ENCODE measurements around the gene CCDC85B.

Gene CCDC85B

DNA sequence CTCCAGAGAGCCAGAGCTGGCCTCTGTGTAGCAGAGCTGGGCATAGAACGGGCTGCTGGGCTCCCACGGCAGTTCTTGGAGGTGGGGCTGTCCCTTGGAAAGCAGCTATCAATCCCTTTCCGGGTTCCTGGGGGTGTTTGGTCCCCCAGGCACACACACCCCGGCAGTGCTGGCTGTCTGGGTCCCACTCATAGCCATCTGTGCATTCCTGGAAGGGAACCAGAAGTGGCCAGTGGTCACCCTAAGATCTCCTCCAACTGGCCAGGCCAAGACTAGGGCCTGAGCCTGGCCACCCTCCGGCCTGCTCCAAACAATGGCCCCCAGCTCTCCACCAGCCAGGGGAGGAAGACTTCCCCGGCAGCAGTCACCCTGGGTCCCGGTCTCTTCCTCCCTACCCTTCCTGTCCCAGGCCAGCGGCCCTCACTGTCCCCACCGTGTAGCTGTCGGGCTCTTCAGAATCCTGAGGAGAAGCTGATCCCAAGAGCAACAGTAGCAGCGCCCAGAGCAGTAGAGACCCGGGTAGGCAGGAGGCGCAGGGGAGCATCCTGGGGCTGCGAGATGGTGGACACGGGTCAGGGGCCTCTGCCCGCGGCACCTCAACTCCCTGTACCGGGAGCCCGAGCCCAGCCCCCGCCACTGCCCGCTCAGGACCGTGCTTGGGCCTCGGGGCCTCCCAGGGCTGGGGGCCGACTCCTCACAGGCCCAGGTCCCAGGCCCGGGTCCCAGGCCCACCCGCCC is 18.5 kb upstream of the CCDC85B start:
- peaks cover 31% of the 10 kb centered on the region for H3K4me1 Mint-ChIP-seq
- H3K36me3 Mint-ChIP-seq: peaks cover 8% of the 10 kb centered on the region
- H3K27me3 Mint-ChIP-seq: peaks cover 7% of the 10 kb centered on the region
- no peak overlapping the region for H3K27ac Mint-ChIP-seq
- no peaks in the 10 kb centered on the region for H3K9me3 Mint-ChIP-seq
- ATAC-seq: no peak
- no peak overlapping the region for H3K4me3 Mint-ChIP-seq

DNA sequence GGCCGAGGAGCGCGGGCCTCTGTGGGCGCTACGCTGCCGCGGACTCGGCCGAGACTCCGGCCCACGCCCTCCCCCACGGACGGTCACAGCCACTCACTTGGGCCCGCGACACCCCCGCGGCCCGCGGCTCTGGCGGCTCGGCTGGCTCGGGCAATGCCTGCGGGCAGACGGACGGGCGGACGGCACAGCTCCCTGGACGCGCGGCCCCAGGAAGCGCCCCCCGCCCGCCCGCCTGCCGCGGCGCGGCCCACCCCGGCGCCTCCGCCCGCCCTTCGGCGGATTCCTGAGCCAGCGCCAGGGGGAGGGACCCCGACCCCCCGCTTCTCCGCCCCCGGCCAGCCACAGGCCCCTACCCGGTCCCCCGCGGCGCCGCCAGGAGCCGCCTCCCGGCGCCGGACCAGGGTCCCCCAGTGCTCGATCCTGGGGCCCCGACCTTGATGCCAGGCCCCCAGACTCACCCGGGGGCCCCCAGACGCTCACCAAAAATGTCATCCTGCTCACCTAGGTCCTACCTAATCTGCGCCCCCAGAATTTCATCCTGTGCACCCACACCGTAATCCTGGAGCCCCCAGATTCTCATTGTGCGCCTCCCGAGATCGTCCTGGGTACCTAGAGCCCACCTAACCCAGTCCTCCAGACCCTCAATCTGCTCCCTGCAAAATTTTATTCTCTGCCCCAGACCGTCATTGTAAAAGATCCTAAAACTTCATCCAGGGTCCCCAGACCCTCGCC is 17.7 kb upstream of the CCDC85B start, which contains the start of gene EFEMP2:
Gene EFEMP2, minus strand, starts transcription at position 215 of the 732 bp plus-strand sequence. CDS start 446 bp downstream, outside the sequence.
- H3K36me3 Mint-ChIP-seq: peaks cover under 1% of the 10 kb centered on the region
- no peaks in the 10 kb centered on the region for H3K9me3 Mint-ChIP-seq
- H3K4me1 Mint-ChIP-seq: peaks cover 26% of the 10 kb centered on the region
- peak; percentile 6 for ATAC-seq
- H3K27me3 Mint-ChIP-seq: peaks cover 7% of the 10 kb centered on the region
- peak within 1 kb of the TSS; percentile 84 for H3K27ac Mint-ChIP-seq
- peak within 1 kb of the TSS; percentile 83 for H3K4me3 Mint-ChIP-seq

DNA sequence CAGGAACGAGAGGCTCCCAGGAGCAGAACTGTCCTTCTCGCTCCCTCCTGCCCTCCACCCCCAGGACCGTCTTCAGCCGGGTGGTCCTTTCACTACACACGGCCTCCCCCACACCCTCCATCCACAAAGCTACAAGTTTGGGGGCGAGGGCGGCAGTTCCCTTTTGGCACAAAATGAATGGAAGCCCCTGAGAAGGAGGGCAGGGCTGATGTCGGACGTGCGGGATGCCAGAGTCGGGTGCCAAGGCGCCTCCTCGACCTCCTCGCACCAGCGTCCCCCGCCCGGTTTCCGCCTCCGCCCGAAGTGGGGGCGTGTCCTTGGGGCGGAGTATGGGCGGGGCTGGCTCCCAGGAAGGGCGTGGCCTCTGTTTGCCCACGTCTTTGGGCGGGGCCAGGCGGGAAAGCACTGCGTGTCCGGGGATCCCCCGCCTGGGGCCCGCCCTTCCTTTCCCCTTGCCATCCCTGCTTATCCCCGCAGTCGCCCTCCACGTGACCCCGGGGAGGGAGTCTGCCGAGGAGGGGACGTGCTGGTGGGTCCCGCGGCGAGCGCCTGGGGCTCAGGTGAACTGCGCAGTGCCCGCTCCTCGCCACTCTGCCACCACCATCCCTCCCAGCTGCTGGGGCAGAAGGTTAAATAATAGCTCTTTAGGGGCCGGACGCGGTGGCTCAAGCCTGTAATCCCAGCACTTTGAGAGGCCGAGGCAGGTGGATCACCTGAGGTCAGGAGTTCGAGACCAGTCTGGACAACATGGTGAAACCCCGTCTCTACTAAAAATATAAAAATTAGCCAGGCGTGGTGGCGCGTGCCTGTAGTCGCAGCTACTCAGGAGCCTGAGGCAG is 16.9 kb upstream of the CCDC85B start:
- Mint-ChIP-seq H3K4me1 (peaks cover 26% of the 10 kb centered on the region), H3K4me3 (peak overlapping the region; percentile 83), H3K36me3 (no peaks in the 10 kb centered on the region), H3K27ac (peak overlapping the region; percentile 84), H3K9me3 (no peaks in the 10 kb centered on the region), H3K27me3 (peaks cover 7% of the 10 kb centered on the region)
- ATAC-seq: peak; percentile 94

DNA sequence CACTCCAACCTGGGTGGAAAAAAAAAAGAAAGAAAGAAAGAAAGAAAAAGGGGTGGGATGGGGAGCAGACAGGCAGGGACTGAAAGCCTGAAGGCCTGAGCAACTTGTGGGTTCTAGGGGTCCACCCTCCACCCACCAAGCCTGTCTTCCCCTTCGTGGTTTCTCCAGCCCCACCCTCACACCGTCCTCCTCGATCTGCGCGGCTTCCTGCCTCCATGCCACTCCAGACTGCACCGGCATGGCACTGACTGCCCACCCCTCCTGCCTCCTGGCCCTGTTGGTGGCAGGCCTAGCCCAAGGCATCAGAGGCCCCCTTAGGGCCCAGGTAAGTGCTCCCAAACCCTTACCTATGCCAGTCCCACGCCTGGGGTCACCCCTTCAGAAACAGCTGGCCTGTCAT is 10.9 kb upstream of the CCDC85B start, which contains the start of gene CTSW:
Gene CTSW, plus strand, starts transcription at position 221 of the 400 bp plus-strand sequence. Its CDS starts 18 bp downstream, at position 239.
- Mint-ChIP-seq H3K27ac (peak within 1 kb of the TSS; percentile 31), H3K9me3 (no peaks in the 10 kb centered on the region), H3K27me3 (no peaks in the 10 kb centered on the region), H3K4me1 (peaks cover 16% of the 10 kb centered on the region), H3K4me3 (no peak within 1 kb of the TSS), H3K36me3 (peaks cover 18% of the 10 kb centered on the region)
- ATAC-seq: no peak

DNA sequence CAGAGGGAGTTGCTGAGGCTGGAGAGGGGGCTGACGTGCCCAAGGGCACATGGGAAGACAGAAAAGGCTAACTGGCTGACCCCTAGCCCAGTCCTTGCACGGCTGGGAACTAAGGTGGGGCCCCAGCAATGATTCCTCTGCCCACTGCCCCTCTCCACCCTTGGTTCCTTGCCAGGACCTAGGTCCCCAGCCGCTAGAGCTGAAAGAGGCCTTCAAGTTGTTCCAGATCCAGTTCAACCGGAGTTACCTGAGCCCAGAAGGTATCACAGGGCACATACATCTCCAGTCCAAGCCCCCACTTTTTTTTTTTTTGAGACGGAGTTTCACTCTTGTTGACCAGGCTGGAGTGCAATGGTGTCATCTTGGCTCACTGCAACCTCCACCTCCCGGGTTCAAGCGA is 10.4 kb upstream of the CCDC85B start:
- Mint-ChIP-seq H3K36me3 (peaks cover 23% of the 10 kb centered on the region), H3K4me3 (no peak overlapping the region), H3K4me1 (peaks cover 20% of the 10 kb centered on the region), H3K9me3 (no peaks in the 10 kb centered on the region), H3K27ac (no peak overlapping the region), H3K27me3 (no peaks in the 10 kb centered on the region)
- ATAC-seq: no peak

DNA sequence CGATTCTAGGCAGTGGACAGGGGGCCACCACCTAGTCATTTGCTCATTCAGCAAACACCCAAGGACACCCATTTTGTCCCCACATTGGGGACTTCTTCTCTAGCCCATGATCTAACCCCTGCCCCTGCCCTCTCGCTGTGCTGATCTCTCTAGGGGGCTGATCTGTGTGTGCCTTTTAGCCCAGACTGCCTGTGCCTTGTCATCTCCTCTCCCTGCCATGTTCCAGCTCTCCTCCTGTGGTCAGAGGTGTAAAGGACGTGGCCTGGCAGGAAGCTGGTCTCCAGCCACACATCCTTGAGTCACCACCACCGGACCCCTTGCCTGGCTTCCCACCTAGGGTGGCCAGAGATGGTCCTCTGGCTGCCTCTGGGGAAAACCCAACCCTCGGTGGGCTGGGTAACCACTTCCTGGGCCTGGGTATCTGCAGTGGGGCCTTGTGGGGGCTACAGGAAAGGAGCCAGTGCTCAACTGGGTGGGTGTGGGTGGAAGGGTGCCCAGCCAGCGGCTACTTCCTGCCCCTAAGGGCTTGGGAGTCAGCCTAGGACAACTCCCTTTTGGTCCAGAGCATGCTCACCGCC is 9.5 kb upstream of the CCDC85B start:
- Mint-ChIP-seq H3K36me3 (peaks cover 27% of the 10 kb centered on the region), H3K27ac (peak overlapping the region; percentile 31), H3K27me3 (no peaks in the 10 kb centered on the region), H3K4me1 (peaks cover 26% of the 10 kb centered on the region), H3K4me3 (no peak overlapping the region), H3K9me3 (no peaks in the 10 kb centered on the region)
- no peak for ATAC-seq

DNA sequence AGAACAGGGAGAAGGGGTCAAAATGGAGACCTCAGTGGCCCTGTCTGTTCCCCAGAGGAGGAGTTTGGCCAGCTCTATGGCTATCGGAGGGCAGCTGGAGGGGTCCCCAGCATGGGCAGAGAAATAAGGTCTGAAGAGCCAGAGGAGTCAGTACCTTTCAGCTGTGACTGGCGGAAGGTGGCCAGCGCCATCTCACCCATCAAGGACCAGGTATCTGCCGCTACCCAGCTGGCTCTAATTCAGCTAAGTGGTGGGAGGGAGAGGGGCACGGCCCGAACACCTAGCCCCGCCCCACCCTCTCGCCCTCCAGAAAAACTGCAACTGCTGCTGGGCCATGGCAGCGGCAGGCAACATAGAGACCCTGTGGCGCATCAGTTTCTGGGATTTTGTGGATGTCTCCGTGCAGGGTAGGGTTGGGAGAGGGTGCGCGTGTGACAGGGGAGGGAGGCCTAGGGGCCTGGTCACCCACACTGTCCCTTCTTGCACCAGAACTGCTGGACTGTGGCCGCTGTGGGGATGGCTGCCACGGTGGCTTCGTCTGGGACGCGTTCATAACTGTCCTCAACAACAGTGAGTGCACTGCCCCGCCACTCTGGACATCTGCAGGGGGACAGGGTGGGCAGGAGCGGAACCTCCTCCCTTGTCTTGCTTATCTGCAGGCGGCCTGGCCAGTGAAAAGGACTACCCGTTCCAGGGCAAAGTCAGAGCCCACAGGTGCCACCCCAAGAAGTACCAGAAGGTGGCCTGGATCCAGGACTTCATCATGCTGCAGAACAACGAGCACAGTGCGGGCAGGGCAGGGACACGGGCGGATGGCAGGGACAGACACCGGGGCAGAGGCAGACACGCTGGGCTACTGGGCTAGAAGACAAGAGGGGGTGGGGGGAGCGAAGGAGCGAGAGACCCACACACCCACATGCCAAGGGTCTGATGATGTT is 8.1 kb upstream of the CCDC85B start:
- Mint-ChIP-seq H3K36me3 (peaks cover 34% of the 10 kb centered on the region), H3K4me3 (no peak overlapping the region), H3K27ac (no peak overlapping the region), H3K9me3 (no peaks in the 10 kb centered on the region), H3K27me3 (no peaks in the 10 kb centered on the region), H3K4me1 (peaks cover 38% of the 10 kb centered on the region)
- no peak for ATAC-seq

DNA sequence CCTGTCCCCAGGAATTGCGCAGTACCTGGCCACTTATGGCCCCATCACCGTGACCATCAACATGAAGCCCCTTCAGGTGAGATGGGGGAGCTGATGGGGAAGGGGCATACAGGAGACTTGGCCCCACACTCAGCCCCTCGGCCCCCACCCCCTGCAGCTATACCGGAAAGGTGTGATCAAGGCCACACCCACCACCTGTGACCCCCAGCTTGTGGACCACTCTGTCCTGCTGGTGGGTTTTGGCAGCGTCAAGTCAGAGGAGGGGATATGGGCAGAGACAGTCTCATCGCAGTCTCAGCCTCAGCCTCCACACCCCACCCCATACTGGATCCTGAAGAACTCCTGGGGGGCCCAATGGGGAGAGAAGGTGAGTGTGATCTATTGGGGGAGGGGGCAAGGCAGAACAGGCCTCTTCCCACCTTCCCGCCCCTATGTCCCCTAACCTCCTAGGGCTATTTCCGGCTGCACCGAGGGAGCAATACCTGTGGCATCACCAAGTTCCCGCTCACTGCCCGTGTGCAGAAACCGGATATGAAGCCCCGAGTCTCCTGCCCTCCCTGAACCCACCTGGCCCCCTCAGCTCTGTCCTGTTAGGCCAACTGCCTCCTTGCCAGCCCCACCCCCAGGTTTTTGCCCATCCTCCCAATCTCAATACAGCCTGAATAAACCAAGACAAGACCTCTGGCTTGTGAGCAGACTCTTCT is 7.3 kb upstream of the CCDC85B start:
- no peak for ATAC-seq
- Mint-ChIP-seq H3K9me3 (no peaks in the 10 kb centered on the region), H3K36me3 (peaks cover 34% of the 10 kb centered on the region), H3K27ac (no peak overlapping the region), H3K4me3 (no peak overlapping the region), H3K27me3 (no peaks in the 10 kb centered on the region), H3K4me1 (peaks cover 46% of the 10 kb centered on the region)

DNA sequence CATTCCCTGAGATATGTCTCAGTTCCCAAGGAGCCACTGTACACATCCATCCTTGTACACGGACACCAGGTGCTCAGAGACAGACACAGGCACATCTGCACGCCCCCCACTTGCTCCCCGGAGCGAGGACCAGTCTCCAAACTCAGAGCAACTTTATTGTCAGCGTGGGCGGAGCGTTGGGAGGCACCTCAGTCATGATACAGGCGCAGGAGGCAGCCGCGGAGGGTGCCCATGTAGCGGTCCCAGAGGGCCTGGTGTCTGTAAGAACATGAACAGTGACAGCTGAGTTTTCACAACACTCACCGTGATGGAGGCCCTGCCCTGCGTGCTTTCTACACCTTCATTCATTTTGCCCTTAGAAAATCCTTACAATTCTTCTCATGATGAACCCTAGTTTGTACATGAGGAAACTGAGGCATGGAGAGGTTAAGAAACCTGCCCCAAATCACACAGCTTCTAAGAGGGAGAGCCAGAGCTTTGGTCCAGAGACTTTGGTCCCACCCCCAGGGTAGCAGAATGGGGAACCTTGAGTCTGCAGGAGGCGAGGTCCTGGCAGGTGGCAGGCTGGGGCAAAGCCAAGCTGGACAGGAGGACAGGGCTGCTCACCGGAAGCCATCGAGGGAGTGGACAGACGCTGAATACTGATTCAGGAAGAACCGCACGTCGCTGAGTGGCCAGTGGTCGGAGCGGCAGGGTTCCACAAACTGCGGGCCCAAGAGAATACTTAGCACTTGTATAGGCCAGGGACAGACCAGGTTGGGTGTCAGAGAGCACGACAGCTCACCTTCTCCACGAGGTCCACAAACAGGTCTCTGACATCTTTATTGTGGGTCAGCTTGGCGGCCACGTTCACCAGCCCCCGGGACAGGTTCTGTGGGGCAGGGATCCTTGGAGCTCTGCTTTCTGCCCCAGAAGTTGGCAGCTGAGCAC is 6.4 kb upstream of the CCDC85B start:
- Mint-ChIP-seq H3K27me3 (no peaks in the 10 kb centered on the region), H3K27ac (peak overlapping the region; percentile 28), H3K9me3 (no peaks in the 10 kb centered on the region), H3K4me1 (peaks cover 54% of the 10 kb centered on the region), H3K4me3 (no peak overlapping the region), H3K36me3 (peaks cover 34% of the 10 kb centered on the region)
- no peak for ATAC-seq

DNA sequence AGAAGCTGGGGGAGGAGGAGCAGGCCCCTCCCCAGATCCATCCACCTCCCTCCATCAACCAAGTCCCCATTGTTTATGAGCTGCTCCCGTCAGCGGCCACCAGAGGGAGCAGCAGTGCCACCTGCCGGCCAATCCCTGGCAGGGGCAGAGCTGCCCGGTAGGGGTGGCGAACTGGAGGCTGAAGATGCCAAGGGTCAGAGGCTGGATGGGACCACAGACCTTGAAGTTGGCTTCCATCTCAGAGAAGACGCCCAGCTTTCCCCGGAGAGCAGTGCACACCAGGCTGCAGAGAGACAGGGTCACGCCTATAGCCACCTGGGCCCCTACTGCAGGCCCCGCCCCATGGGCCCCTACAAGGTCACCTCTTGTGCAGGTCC is 5.8 kb upstream of the CCDC85B start:
- peaks cover 60% of the 10 kb centered on the region for H3K4me1 Mint-ChIP-seq
- H3K36me3 Mint-ChIP-seq: peaks cover 34% of the 10 kb centered on the region
- H3K4me3 Mint-ChIP-seq: no peak overlapping the region
- H3K27ac Mint-ChIP-seq: peak overlapping the region; percentile 28
- ATAC-seq: peak; percentile 67
- no peaks in the 10 kb centered on the region for H3K27me3 Mint-ChIP-seq
- no peaks in the 10 kb centered on the region for H3K9me3 Mint-ChIP-seq

DNA sequence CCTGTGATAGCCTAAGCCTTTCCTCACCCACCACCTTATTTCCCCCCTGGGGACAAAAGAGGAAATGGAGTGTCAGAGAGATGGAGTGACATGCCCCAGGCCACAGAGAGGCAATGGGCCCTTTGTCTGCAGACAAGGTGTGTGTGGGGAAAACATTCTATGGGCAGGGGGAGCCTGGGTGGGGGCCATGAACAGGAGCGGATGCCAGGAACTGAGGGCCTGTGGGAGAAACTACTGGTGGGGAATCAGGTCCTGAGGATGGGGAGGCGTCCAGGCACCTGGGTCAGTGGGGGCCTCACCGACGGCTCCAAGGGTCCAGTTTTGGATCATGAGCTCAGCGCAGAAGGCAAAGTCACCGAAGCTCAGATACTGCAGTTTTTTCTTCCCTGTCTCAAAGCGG is 5.2 kb upstream of the CCDC85B start:
- Mint-ChIP-seq H3K27ac (no peak overlapping the region), H3K4me1 (peaks cover 66% of the 10 kb centered on the region), H3K27me3 (no peaks in the 10 kb centered on the region), H3K9me3 (no peaks in the 10 kb centered on the region), H3K4me3 (no peak overlapping the region), H3K36me3 (peaks cover 34% of the 10 kb centered on the region)
- no peak for ATAC-seq

DNA sequence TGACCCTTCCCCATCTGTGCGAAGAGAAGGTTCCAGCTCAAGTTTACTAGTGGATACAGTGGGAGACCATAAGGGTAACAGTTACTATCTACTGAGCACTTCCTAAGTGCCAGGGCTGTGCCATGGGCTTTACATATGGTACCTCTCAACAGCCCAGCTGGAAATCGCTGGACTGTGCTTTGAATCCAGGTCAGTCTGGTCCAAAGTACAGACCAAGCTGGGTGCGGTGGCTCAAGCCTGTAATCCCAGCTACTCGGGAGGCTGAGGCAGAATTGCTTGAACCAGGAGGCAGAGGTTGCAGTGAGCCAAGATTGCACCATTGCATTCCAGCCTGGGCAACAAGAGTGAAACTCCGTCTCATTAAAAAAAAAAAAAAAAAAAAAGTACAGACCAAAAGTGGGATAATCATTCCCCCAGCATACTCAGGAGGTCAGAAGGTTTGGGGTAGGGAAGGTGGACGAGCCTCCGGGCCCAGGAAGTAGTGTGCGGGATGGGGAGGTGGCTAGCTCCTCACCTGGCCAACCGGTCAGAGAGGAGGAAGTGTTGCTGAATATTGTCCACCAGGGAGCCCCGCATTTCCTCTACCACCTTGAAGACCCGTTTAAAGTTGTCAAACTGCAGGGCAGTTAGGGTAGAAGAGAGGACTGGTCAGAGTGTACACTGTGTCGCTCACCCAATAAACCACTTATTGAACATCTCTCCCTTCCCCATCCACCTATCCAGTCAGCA is 4.5 kb upstream of the CCDC85B start:
- H3K4me1 Mint-ChIP-seq: peaks cover 62% of the 10 kb centered on the region
- peaks cover 34% of the 10 kb centered on the region for H3K36me3 Mint-ChIP-seq
- no peaks in the 10 kb centered on the region for H3K27me3 Mint-ChIP-seq
- peak overlapping the region; percentile 48 for H3K27ac Mint-ChIP-seq
- ATAC-seq: no peak
- H3K9me3 Mint-ChIP-seq: no peaks in the 10 kb centered on the region
- no peak overlapping the region for H3K4me3 Mint-ChIP-seq
